OCI-LY7 (cell line): ENCODE data around the gene FANCE. TPM values are rescaled to one million over a fixed set of nuclear protein-coding genes. Genes with fewer than 3 reads are reported as not detected.
A peak's percentile ranks its signal among the peaks of the same experiment; 100 is the strongest.

ENCODE experiments used
- BruUV-seq: library from RNA; stranded (reverse); fragments of 400-500 nt; replicated peaks from 2 replicates; lab custom pipeline; 2021; lab: Mats Ljungman, UMichigan
- CTCF ChIA-PET: fragments of 300-600 bp; sonication (Branson Sonifier 250); formaldehyde crosslinking; loops from one replicate; lab custom pipeline; 2022; ENCODE audit warnings: antibody characterized with exemption; ENCODE audit not compliant: unreplicated experiment; lab: Charles Lee
- POLR2A ChIA-PET: fragments of 300-600 bp; sonication (Branson Sonifier 250); formaldehyde crosslinking; loops from one replicate; lab custom pipeline; 2022; ENCODE audit warnings: antibody characterized with exemption; lab: Charles Lee
- DNase-seq: peaks from one replicate; pipeline ENCODE4 v3.0.0-alpha.2; 2015; ENCODE audit warnings: low spot score
- H2AFZ ChIP-seq: fragments of 200-600 bp; sonication (generic), shearing (Covaris generic); 2 replicates; pipeline ENCODE4 v1.6.1; 2014; ENCODE audit warnings: mild to moderate bottlenecking, antibody characterized with exemption, low read length, moderate library complexity
- H3K27ac ChIP-seq: fragments of 200-600 bp; sonication (generic); 2 replicates; pipeline ENCODE4 v1.5.1; 2014; ENCODE audit warnings: mixed run types, low read depth, mild to moderate bottlenecking, moderate library complexity, low read length, inconsistent platforms; ENCODE audit not compliant: poor library complexity, severe bottlenecking
- H3K36me3 ChIP-seq: fragments of 200-600 bp; sonication (generic); 2 replicates; pipeline ENCODE4 v1.6.1; 2014; ENCODE audit warnings: mild to moderate bottlenecking, antibody characterized with exemption, low read length, moderate library complexity, mixed read lengths; ENCODE audit not compliant: insufficient read depth
- H3K4me1 ChIP-seq: fragments of 200-600 bp; sonication (generic); 2 replicates; pipeline ENCODE4 v1.5.1; 2014; ENCODE audit warnings: mild to moderate bottlenecking, low read length; ENCODE audit not compliant: insufficient read depth, poor library complexity, severe bottlenecking
- H3K4me2 ChIP-seq: fragments of 200-600 bp; sonication (generic); 2 replicates; pipeline ENCODE4 v1.6.1; 2014; ENCODE audit warnings: mild to moderate bottlenecking, low read length
- H3K4me3 ChIP-seq: fragments of 200-600 bp; sonication (generic); 2 replicates; pipeline ENCODE4 v1.5.1; 2014; ENCODE audit warnings: mild to moderate bottlenecking, low read depth, low read length; ENCODE audit not compliant: poor library complexity, severe bottlenecking
- H3K79me2 ChIP-seq: fragments of 200-600 bp; sonication (generic); 2 replicates; pipeline ENCODE4 v1.6.1; 2016; ENCODE audit warnings: low read depth, mild to moderate bottlenecking, low read length, moderate library complexity, mixed read lengths; ENCODE audit not compliant: insufficient read depth
- H3K9me2 ChIP-seq: fragments of 200-600 bp; sonication (generic); 2 replicates; pipeline ENCODE4 v1.6.1; 2016; ENCODE audit warnings: mild to moderate bottlenecking, low read length, mixed read lengths; ENCODE audit not compliant: insufficient read depth
- H3K9me3 ChIP-seq: fragments of 200-600 bp; sonication (generic); 2 replicates; pipeline ENCODE4 v1.6.1; 2014; ENCODE audit warnings: mild to moderate bottlenecking, mixed run types, low read length, mixed read lengths
- H4K20me1 ChIP-seq: fragments of 200-600 bp; sonication (generic); 2 replicates; pipeline ENCODE4 v1.6.1; 2014; ENCODE audit warnings: mild to moderate bottlenecking, antibody characterized with exemption, low read length, moderate library complexity, mixed read lengths; ENCODE audit not compliant: insufficient read depth
- CTCF ChIP-seq: fragments of 200-600 bp; sonication (generic); conservative IDR thresholded peaks from 2 replicates; pipeline ENCODE4 v1.5.1; 2014; ENCODE audit warnings: mild to moderate bottlenecking, antibody characterized with exemption, low read length, moderate library complexity, mixed read lengths
- EZH2phosphoT487 ChIP-seq: fragments of 200-600 bp; sonication (generic); IDR thresholded peaks from 2 replicates; pipeline ENCODE4 v1.6.1; 2018; ENCODE audit warnings: low read depth, borderline replicate concordance, mild to moderate bottlenecking, mixed run types, antibody characterized with exemption, low read length, moderate library complexity, mixed read lengths
- intact Hi-C: fragments of 100-400 bp; cut with micrococcal nuclease; formaldehyde crosslinking; loops from one replicate; pipeline ENCODE4 v1.10.0; 2022; ENCODE audit not compliant: unreplicated experiment
- total RNA-seq, 2 experiments: library from RNA; depleted of rRNA in 1 of 2; stranded (reverse); fragments of >200 nt in 1 of 2; shearing (Covaris generic) in 1 of 2; gene quantifications; 2 replicates each; pipeline ENCODE4 v1.2.3, GENCODE V29; 2014 to 2022

FANCE gene
- total RNA-seq, 2 experiments from 2014 or later, result 14.4 to 17.4 TPM

- Histone ChIP-seq H3K36me3 (peaks cover 86% of the 10 kb centered on the region), H3K27ac (peak overlapping the region; percentile 83), H2AFZ (no peak overlapping the region), H3K9me3 (no peaks in the 10 kb centered on the region), H3K9me2 (no peaks in the 10 kb centered on the region), H3K4me3 (peak overlapping the region; percentile 91), H4K20me1 (peaks cover 25% of the 10 kb centered on the region), H3K4me1 (peaks cover 38% of the 10 kb centered on the region), H3K4me2 (peak overlapping the region; percentile 99), H3K79me2 (peaks cover 32% of the 10 kb centered on the region)
- ChIA-PET POLR2A (interaction anchor here (1.6 to 2.9 kb wide), 2 partner anchors 12 to 168 kb away, joined by 3 to 21 read pairs; no protein-coding TSS in a partner anchor), CTCF (interaction anchor here (0.6 kb wide), 1 partner anchor 450 kb away, joined by 3 read pairs; no protein-coding TSS in a partner anchor)
- DNase-seq, result no peak
- intact Hi-C loops, result no loop called here
- no TSS peak for BruUV-seq
- TF ChIP-seq CTCF (no peak), EZH2phosphoT487 (no peak)
Observed at GRCh38 chr6:35469751-35470662, 17.9 kb downstream of the FANCE start.

- Histone ChIP-seq H2AFZ (no peak overlapping the region), H3K36me3 (peaks cover 79% of the 10 kb centered on the region), H3K9me3 (no peaks in the 10 kb centered on the region), H3K79me2 (peaks cover 32% of the 10 kb centered on the region), H3K27ac (peak overlapping the region; percentile 83), H3K4me2 (peak overlapping the region; percentile 99), H3K4me1 (peaks cover 38% of the 10 kb centered on the region), H3K9me2 (no peaks in the 10 kb centered on the region), H4K20me1 (peaks cover 25% of the 10 kb centered on the region), H3K4me3 (peak overlapping the region; percentile 91)
- DNase-seq, result peak; percentile 27
- ChIA-PET CTCF (no interaction called here), POLR2A (interaction anchor here (0.6 to 2.9 kb wide), 3 partner anchors 11 to 169 kb away, joined by 3 to 21 read pairs (median 3); no protein-coding TSS in a partner anchor)
- no TSS peak for BruUV-seq
- intact Hi-C loops, result no loop called here
- TF ChIP-seq CTCF (no peak), EZH2phosphoT487 (no peak)
Observed at GRCh38 chr6:35470663-35471120, 18.6 kb downstream of the FANCE start.
